Measurements from ENCODE around the gene PDE6C.

DNA sequence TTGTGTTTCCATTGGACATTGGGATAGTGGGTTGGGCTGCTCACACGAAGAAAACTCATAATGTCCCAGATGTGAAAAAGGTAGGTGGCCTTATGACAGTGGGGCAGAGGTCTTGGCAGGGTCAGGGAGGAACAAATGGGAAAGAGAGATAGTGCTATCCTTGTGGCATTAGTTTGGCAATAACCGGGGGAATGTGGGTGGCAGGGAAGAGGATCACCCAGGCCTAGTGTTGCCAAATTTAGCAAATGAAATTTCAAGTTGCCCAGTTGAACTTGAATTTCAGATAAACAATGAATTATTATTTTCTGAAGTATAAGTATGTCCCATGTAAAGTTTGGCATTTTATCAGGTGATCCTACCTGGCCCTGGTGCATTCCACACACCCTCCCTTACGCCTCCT, 789 bp downstream of the PDE6C start:
- TF ChIP-seq, protein P1, sequence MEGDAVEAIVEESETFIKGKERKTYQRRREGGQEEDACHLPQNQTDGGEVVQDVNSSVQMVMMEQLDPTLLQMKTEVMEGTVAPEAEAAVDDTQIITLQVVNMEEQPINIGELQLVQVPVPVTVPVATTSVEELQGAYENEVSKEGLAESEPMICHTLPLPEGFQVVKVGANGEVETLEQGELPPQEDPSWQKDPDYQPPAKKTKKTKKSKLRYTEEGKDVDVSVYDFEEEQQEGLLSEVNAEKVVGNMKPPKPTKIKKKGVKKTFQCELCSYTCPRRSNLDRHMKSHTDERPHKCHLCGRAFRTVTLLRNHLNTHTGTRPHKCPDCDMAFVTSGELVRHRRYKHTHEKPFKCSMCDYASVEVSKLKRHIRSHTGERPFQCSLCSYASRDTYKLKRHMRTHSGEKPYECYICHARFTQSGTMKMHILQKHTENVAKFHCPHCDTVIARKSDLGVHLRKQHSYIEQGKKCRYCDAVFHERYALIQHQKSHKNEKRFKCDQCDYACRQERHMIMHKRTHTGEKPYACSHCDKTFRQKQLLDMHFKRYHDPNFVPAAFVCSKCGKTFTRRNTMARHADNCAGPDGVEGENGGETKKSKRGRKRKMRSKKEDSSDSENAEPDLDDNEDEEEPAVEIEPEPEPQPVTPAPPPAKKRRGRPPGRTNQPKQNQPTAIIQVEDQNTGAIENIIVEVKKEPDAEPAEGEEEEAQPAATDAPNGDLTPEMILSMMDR (IDR thresholded peaks at IDR 0.05): no peak
- TF ChIP-seq FOXP1 (CRISPR knock-in tag; IDR thresholded peaks at IDR 0.05; ENCODE audit: borderline replicate concordance) (no peak), ZNF232 (CRISPR knock-in tag; IDR thresholded peaks at IDR 0.05) (no peak), ZNF423 (CRISPR knock-in tag; IDR thresholded peaks at IDR 0.05) (no peak), JUN (CRISPR knock-in tag; IDR thresholded peaks at IDR 0.05) (no peak), NR3C1 (CRISPR knock-in tag; conservative IDR thresholded peaks at IDR 0.05; ENCODE audit: low read depth) (no peak)
- TF ChIP-seq, protein P2, sequence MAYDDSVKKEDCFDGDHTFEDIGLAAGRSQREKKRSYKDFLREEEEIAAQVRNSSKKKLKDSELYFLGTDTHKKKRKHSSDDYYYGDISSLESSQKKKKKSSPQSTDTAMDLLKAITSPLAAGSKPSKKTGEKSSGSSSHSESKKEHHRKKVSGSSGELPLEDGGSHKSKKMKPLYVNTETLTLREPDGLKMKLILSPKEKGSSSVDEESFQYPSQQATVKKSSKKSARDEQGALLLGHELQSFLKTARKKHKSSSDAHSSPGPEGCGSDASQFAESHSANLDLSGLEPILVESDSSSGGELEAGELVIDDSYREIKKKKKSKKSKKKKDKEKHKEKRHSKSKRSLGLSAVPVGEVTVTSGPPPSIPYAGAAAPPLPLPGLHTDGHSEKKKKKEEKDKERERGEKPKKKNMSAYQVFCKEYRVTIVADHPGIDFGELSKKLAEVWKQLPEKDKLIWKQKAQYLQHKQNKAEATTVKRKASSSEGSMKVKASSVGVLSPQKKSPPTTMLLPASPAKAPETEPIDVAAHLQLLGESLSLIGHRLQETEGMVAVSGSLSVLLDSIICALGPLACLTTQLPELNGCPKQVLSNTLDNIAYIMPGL (CRISPR knock-in tag; IDR thresholded peaks at IDR 0.05): no peak
- TF ChIP-seq, protein P3, sequence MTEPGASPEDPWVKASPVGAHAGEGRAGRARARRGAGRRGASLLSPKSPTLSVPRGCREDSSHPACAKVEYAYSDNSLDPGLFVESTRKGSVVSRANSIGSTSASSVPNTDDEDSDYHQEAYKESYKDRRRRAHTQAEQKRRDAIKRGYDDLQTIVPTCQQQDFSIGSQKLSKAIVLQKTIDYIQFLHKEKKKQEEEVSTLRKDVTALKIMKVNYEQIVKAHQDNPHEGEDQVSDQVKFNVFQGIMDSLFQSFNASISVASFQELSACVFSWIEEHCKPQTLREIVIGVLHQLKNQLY (CRISPR knock-in tag; IDR thresholded peaks at IDR 0.05): no peak
- TF ChIP-seq, protein P4, sequence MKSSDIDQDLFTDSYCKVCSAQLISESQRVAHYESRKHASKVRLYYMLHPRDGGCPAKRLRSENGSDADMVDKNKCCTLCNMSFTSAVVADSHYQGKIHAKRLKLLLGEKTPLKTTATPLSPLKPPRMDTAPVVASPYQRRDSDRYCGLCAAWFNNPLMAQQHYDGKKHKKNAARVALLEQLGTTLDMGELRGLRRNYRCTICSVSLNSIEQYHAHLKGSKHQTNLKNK (CRISPR knock-in tag; IDR thresholded peaks at IDR 0.05): no peak
